Stimulated activated naive CD8-positive, alpha-beta T cell treated with anti-CD3 and anti-CD28 coated beads, Interleukin-15, amount 100 ng/mL, for 72 hours (primary cell): ENCODE measurements around the gene EIF5A.

Experiments used
- ATAC-seq: fragments of 150-1000 bp; cut with Tn5 transposase; 2 replicates; pipeline ENCODE4 v1.10.0; 2021; ENCODE audit warnings: mild to moderate bottlenecking, moderate library complexity
- DNase-seq, 2 donors: peaks; one replicate each; pipeline ENCODE4 v3.0.0; 2021 to 2022
- H3K27ac Mint-ChIP-seq, 2 donors: one replicate each; pipeline ENCODE4 v1.8.0; 2022; ENCODE audit warnings: mild to moderate bottlenecking in 2 of 2, mixed read lengths in 2 of 2, moderate library complexity in 2 of 2
- H3K27me3 Mint-ChIP-seq: one replicate; pipeline ENCODE4 v1.8.0; 2022; ENCODE audit warnings: mixed read lengths
- H3K4me1 Mint-ChIP-seq: one replicate; pipeline ENCODE4 v1.8.0; 2022; ENCODE audit warnings: mild to moderate bottlenecking, mixed read lengths
- H3K4me3 Mint-ChIP-seq, 2 donors: one replicate each; pipeline ENCODE4 v1.8.0; 2022; ENCODE audit warnings: mild to moderate bottlenecking in 2 of 2, mixed read lengths in 2 of 2, moderate library complexity in 1 of 2
- H3K9me3 Mint-ChIP-seq, 2 donors: one replicate each; pipeline ENCODE4 v1.8.0; 2022; ENCODE audit warnings: mixed read lengths in 2 of 2

EIF5A gene

GRCh38 chr17:7347630-7348477 is 40.4 kb downstream of the EIF5A start:
- ATAC-seq (no peak), DNase-seq (no peak)
- no peaks in the 10 kb centered on the region for H3K27me3 Mint-ChIP-seq
- peak overlapping the region in 1 of 2 donors; percentile 64 for H3K27ac Mint-ChIP-seq
- H3K4me1 Mint-ChIP-seq = peaks cover 75% of the 10 kb centered on the region
- no peak overlapping the region for H3K4me3 Mint-ChIP-seq
- no peaks in the 10 kb centered on the region for H3K9me3 Mint-ChIP-seq

- H3K4me3 Mint-ChIP-seq = no peak overlapping the region
- H3K27me3 Mint-ChIP-seq = no peaks in the 10 kb centered on the region
- peak overlapping the region; percentile 66 to 92 for H3K27ac Mint-ChIP-seq
- DNase-seq (no peak), ATAC-seq (no peak)
- peaks cover 75% of the 10 kb centered on the region for H3K4me1 Mint-ChIP-seq
- no peaks in the 10 kb centered on the region for H3K9me3 Mint-ChIP-seq
Observed at GRCh38 chr17:7348478-7349242, 41.2 kb downstream of the EIF5A start.

- ATAC-seq (peak; percentile 67), DNase-seq (peak; percentile 81 to 87)
- H3K27ac Mint-ChIP-seq = peak within 1 kb of the TSS; percentile 38 to 91
- H3K27me3 Mint-ChIP-seq = no peaks in the 10 kb centered on the region
- H3K4me3 Mint-ChIP-seq = peak within 1 kb of the TSS; percentile 93
- peaks cover 86% of the 10 kb centered on the region for H3K4me1 Mint-ChIP-seq
- no peaks in the 10 kb centered on the region for H3K9me3 Mint-ChIP-seq
Observed at GRCh38 chr17:7351665-7352502, 44.5 kb downstream of the EIF5A start, which contains the start of gene KCTD11. Gene KCTD11, plus strand, starts transcription at chr17:7352162.

GRCh38 chr17:7352503-7352889 is 45.1 kb downstream of the EIF5A start:
- ATAC-seq = no peak
- peak overlapping the region; percentile 82 to 93 for H3K4me3 Mint-ChIP-seq
- H3K27me3 Mint-ChIP-seq = no peaks in the 10 kb centered on the region
- H3K9me3 Mint-ChIP-seq = no peaks in the 10 kb centered on the region
- DNase-seq = no peak
- H3K4me1 Mint-ChIP-seq = peaks cover 80% of the 10 kb centered on the region
- H3K27ac Mint-ChIP-seq = peak overlapping the region; percentile 38 to 91

GRCh38 chr17:7352910-7353635 is 45.6 kb downstream of the EIF5A start:
- peaks cover 74% of the 10 kb centered on the region for H3K4me1 Mint-ChIP-seq
- H3K4me3 Mint-ChIP-seq = peak overlapping the region; percentile 82 to 93

GRCh38 chr17:7354262-7354843 is 46.9 kb downstream of the EIF5A start:
- peak; percentile 13 for ATAC-seq
- peak overlapping the region; percentile 14 to 62 for H3K4me3 Mint-ChIP-seq
- H3K9me3 Mint-ChIP-seq = no peaks in the 10 kb centered on the region
- peaks cover 62% of the 10 kb centered on the region for H3K4me1 Mint-ChIP-seq
- peak in 1 of 2 donors; percentile 47 for DNase-seq
- no peaks in the 10 kb centered on the region for H3K27me3 Mint-ChIP-seq
- H3K27ac Mint-ChIP-seq = peak overlapping the region; percentile 79 to 94

More at GRCh38 chr17:7352910-7353635, 45.6 kb downstream of the EIF5A start:
- ATAC-seq = no peak
- H3K27ac Mint-ChIP-seq = no peak overlapping the region
- DNase-seq = no peak
- no peaks in the 10 kb centered on the region for H3K27me3 Mint-ChIP-seq
- no peaks in the 10 kb centered on the region for H3K9me3 Mint-ChIP-seq

- no peak for DNase-seq
- H3K27me3 Mint-ChIP-seq = no peaks in the 10 kb centered on the region
- no peaks in the 10 kb centered on the region for H3K9me3 Mint-ChIP-seq
- H3K4me3 Mint-ChIP-seq = peak within 1 kb of the TSS; percentile 14 to 62
- H3K27ac Mint-ChIP-seq = peak within 1 kb of the TSS; percentile 79 to 94
- ATAC-seq = no peak
- H3K4me1 Mint-ChIP-seq = peaks cover 55% of the 10 kb centered on the region
Observed at GRCh38 chr17:7355053-7355452, 47.6 kb downstream of the EIF5A start, which contains the start of gene TMEM95. Gene TMEM95, plus strand, starts transcription at chr17:7355156. Its CDS starts 49 bp downstream, at chr17:7355205.

GRCh38 chr17:7355573-7355972 is 48.1 kb downstream of the EIF5A start:
- no peak overlapping the region for H3K4me3 Mint-ChIP-seq

GRCh38 chr17:7356072-7356549 is 48.7 kb downstream of the EIF5A start:
- no peak overlapping the region for H3K27ac Mint-ChIP-seq
- no peaks in the 10 kb centered on the region for H3K27me3 Mint-ChIP-seq
- DNase-seq (peak; percentile 86 to 89), ATAC-seq (peak; percentile 80)
- H3K9me3 Mint-ChIP-seq = no peaks in the 10 kb centered on the region
- peak overlapping the region in 1 of 2 donors; percentile 18 for H3K4me3 Mint-ChIP-seq
- peaks cover 44% of the 10 kb centered on the region for H3K4me1 Mint-ChIP-seq

More at GRCh38 chr17:7355573-7355972, 48.1 kb downstream of the EIF5A start:
- H3K4me1 Mint-ChIP-seq = peaks cover 49% of the 10 kb centered on the region
- DNase-seq (no peak), ATAC-seq (no peak)
- H3K27me3 Mint-ChIP-seq = no peaks in the 10 kb centered on the region
- no peaks in the 10 kb centered on the region for H3K9me3 Mint-ChIP-seq
- H3K27ac Mint-ChIP-seq = no peak overlapping the region

- Mint-ChIP-seq H3K9me3 (no peaks in the 10 kb centered on the region), H3K4me1 (peaks cover 41% of the 10 kb centered on the region), H3K4me3 (peak overlapping the region in 1 of 2 donors; percentile 18), H3K27me3 (peaks cover 3% of the 10 kb centered on the region), H3K27ac (no peak overlapping the region)
- ATAC-seq (no peak), DNase-seq (no peak)
Observed at GRCh38 chr17:7356756-7357155, 49.3 kb downstream of the EIF5A start.

GRCh38 chr17:7357381-7357780 is 50.0 kb downstream of the EIF5A start:
- H3K27ac Mint-ChIP-seq = peak overlapping the region in 1 of 2 donors; percentile 72
- peaks cover 44% of the 10 kb centered on the region for H3K4me1 Mint-ChIP-seq
- H3K9me3 Mint-ChIP-seq = no peaks in the 10 kb centered on the region
- no peak overlapping the region for H3K4me3 Mint-ChIP-seq
- DNase-seq (no peak), ATAC-seq (no peak)
- peaks cover 8% of the 10 kb centered on the region for H3K27me3 Mint-ChIP-seq

- DNase-seq (no peak), ATAC-seq (no peak)
- Mint-ChIP-seq H3K4me3 (no peak overlapping the region), H3K27ac (no peak overlapping the region), H3K4me1 (peaks cover 7% of the 10 kb centered on the region), H3K27me3 (peaks cover 8% of the 10 kb centered on the region), H3K9me3 (no peaks in the 10 kb centered on the region)
Observed at GRCh38 chr17:7361906-7362305, 54.5 kb downstream of the EIF5A start.
